ENCODE measurements around the gene ERC2.

Gene ERC2

DNA sequence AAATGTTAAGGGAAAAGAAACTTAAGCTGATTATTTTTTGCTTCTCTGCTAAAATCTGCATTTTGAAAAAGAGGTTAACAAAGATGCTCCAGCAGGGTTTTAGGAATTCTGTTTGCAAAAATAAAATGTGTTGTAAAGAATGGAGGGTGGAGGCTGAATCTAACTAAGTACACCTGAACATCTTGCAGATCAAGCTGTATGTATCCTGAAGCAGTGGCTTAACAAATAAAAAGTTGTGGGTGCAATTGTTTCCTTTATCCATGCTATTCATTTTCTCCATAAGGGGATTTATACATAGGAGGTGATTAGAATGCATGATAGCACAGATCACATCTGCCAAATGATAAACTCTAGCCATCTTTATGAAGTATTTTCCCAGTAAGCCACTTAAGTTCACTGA lies 466.3 kb downstream of the ERC2 start:
- no peak overlapping the region for H3K4me3 Mint-ChIP-seq
- peaks cover 0 to 1% of the 10 kb centered on the region in 2 donors for H3K9me3 Mint-ChIP-seq
- peaks cover 3% of the 10 kb centered on the region for H3K36me3 Mint-ChIP-seq (ENCODE audit: insufficient read depth)
- ATAC-seq (replicated peaks) (no peak), DNase-seq (no peak)
- H3K27ac Mint-ChIP-seq: no peak overlapping the region
- no peaks in the 10 kb centered on the region for H3K27me3 Mint-ChIP-seq
- no peaks in the 10 kb centered on the region for H3K4me1 Mint-ChIP-seq (ENCODE audit: low read depth in 2 of 2)

DNA sequence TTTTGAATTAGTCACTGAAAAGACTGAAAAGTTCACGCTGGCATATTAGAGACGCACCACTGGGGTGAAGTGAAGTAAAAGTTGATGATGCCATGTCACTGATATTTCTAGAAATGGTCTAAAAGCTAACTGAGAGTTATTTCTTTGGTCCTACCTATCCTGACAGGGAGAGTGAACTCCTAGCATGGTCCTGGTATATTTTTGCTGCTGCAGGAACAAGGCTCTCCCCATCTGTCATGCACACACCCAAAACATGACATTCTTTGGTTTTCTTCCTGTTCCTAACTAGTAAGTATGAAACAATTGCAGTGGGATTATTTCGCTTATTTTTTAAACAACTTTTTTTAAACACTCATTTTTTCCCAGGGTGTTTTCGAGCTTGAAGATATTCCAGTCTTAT lies 466.7 kb downstream of the ERC2 start:
- H3K9me3 Mint-ChIP-seq: peaks cover 0 to 1% of the 10 kb centered on the region in 2 donors
- DNase-seq (no peak), ATAC-seq (replicated peaks) (no peak)
- no peak overlapping the region for H3K27ac Mint-ChIP-seq
- H3K4me3 Mint-ChIP-seq: no peak overlapping the region
- H3K27me3 Mint-ChIP-seq: no peaks in the 10 kb centered on the region
- no peaks in the 10 kb centered on the region for H3K4me1 Mint-ChIP-seq (ENCODE audit: low read depth in 2 of 2)
- H3K36me3 Mint-ChIP-seq (ENCODE audit: insufficient read depth): peaks cover 3% of the 10 kb centered on the region

DNA sequence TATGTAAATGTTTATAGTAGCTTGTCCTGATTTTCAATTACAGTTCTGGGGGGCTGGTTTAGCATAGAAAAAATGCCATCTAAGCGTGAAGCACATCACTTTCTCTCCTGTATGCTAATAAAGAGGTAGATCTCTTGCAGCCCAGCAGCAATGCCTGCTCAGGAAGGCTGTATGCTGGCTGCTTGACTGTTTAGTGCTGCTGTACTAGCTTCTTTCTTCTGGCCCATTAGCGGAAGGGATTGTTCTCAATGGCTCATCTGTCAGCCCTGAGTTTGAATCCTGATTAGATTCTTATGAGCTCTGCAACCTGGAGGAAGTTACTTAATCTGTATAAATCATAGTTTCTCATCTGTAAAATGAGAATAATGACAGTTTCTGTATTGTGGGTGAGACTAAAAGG lies 478.9 kb downstream of the ERC2 start:
- no peaks in the 10 kb centered on the region for H3K27me3 Mint-ChIP-seq
- no peak overlapping the region for H3K4me3 Mint-ChIP-seq
- no peak for ATAC-seq (replicated peaks)

DNA sequence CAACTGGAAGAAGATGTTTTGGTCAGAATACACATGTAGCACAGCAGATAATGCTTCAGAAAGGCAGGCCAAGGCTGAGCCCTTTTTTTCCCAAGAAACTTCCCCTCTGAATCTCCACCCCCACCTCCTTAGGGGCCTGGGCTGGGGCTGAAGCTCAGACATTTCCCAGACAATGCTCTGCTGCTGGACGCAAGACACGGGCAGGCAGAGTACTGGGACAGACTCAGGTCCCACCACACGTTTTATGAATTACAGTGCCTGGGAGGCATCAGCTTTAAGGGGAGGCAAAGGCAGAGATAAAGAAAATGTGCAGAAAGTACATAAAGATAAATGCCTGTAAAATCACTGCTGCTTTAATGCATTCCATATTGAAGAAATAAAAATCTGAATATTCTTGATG lies 479.4 kb downstream of the ERC2 start:
- peaks cover 0 to 3% of the 10 kb centered on the region in 2 donors for H3K9me3 Mint-ChIP-seq
- no peaks in the 10 kb centered on the region for H3K27me3 Mint-ChIP-seq
- no peaks in the 10 kb centered on the region for H3K4me1 Mint-ChIP-seq (ENCODE audit: low read depth in 2 of 2)
- no peak for DNase-seq
- H3K36me3 Mint-ChIP-seq (ENCODE audit: insufficient read depth): no peaks in the 10 kb centered on the region
- H3K27ac Mint-ChIP-seq: no peak overlapping the region
- no peak overlapping the region for H3K4me3 Mint-ChIP-seq
- ATAC-seq (replicated peaks): no peak

More for the DNA sequence above, 478.9 kb downstream of the ERC2 start:
- no peak for DNase-seq
- Mint-ChIP-seq H3K4me1 (ENCODE audit: low read depth in 2 of 2) (no peaks in the 10 kb centered on the region), H3K36me3 (ENCODE audit: insufficient read depth) (no peaks in the 10 kb centered on the region), H3K27ac (no peak overlapping the region), H3K9me3 (peaks cover 0 to 3% of the 10 kb centered on the region in 2 donors)

DNA sequence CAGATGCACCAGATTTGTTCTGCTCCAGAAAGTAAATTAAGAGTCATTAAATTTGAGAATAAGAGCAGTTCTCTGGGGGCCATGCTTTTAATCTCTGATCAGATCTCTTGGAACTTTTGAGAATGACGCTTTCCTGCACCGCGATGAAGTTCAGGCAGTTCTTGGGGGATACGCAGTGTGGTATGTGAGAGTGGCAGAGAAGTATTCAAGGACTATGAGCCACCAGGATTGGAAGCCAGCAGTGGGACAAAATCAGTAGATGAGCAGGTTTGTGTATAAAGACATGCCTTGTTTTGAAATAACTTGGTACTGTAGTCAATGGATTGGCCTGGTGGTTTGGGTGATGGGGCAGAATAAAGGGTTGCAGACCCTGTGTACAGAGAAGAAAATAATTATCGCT lies 483.6 kb downstream of the ERC2 start:
- peaks cover 6 to 8% of the 10 kb centered on the region in 2 donors for H3K9me3 Mint-ChIP-seq
- H3K4me3 Mint-ChIP-seq: no peak overlapping the region
- H3K4me1 Mint-ChIP-seq (ENCODE audit: low read depth in 2 of 2): no peaks in the 10 kb centered on the region
- peaks cover 2% of the 10 kb centered on the region for H3K36me3 Mint-ChIP-seq (ENCODE audit: insufficient read depth)
- H3K27ac Mint-ChIP-seq: no peak overlapping the region
- DNase-seq (no peak), ATAC-seq (replicated peaks) (no peak)
- no peaks in the 10 kb centered on the region for H3K27me3 Mint-ChIP-seq

DNA sequence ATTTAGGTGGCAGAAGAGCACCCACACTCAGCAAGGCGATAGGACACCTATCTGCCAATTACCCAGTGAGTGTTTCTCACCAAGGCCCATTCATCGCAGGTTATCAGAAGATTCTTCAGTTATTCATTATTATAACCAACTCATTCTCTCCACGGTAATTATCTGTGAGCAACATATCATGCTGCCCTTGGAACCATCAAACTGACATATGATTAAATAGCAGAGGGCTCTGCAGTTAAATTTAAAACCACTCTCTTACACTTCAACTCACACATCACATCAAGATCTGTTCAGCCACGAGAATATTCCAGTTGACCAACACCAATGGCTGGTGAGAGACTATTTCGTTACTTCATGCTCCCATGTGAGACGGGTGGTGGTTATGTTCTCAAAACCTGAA lies 489.3 kb downstream of the ERC2 start:
- H3K9me3 Mint-ChIP-seq: peaks cover 9 to 16% of the 10 kb centered on the region in 2 donors
- no peak overlapping the region for H3K4me3 Mint-ChIP-seq
- no peak for DNase-seq
- H3K36me3 Mint-ChIP-seq (ENCODE audit: insufficient read depth): peaks cover 2% of the 10 kb centered on the region
- no peaks in the 10 kb centered on the region for H3K27me3 Mint-ChIP-seq
- H3K4me1 Mint-ChIP-seq (ENCODE audit: low read depth in 2 of 2): no peaks in the 10 kb centered on the region
- H3K27ac Mint-ChIP-seq: no peak overlapping the region
- no peak for ATAC-seq (replicated peaks)

DNA sequence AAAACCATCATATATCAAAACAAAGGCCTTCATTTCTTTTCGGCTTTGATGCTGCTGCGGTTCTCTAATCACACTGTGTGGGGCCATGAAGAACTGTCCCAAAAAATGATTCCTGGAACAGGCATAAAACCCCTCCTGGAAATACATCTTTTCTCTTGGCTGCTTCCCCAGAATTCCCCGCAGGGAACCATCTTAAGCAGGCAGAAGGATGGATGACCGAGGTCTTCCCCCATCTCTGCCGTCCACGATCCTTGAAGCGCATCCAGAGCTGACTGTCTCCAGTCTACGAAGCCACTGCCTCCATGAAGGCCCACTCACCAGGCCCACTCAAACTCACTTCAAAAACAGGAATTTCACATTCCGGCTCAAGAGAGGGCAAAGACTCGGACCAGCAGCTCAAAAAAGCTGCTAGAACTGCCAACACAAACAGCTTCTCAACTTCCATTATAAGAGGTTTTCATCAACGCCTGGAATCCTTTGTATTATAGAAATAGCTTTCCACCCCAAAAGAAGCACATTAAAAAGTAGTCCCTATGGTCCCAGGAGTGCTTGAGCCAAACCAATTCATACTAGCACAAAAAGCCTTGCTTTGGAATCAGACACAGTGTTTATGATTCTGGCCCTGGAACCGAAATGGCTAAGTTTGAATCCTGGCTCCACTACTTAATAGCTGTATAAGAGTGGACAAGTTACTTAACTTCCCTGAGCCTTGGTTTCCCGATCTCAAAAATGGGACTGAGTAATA lies 493.7 kb downstream of the ERC2 start:
- ATAC-seq (replicated peaks) (no peak), DNase-seq (no peak)
- H3K36me3 Mint-ChIP-seq (ENCODE audit: insufficient read depth): no peaks in the 10 kb centered on the region
- H3K4me3 Mint-ChIP-seq: no peak overlapping the region
- no peaks in the 10 kb centered on the region for H3K27me3 Mint-ChIP-seq
- H3K9me3 Mint-ChIP-seq: peaks cover 9 to 17% of the 10 kb centered on the region in 2 donors
- no peak overlapping the region for H3K27ac Mint-ChIP-seq
- H3K4me1 Mint-ChIP-seq (ENCODE audit: low read depth in 2 of 2): no peaks in the 10 kb centered on the region

DNA sequence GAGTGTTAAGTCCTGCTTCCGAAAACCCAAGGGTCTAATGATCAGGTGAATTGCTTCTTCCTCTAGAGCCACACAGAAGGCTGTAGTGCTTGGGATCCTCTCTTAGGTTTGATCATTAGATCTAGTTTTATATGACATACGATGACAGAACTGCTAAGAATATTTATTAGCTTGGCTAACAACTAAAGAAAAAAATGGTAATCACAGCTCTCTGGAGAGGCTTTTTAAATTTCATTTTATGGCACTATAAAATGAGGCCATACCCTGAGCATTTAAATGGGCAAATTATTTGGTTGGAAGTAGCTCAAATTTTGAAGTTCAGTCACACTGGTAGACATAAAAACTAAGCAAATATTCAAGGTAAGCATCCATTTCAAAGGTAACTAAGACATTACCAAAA lies 498.6 kb downstream of the ERC2 start:
- DNase-seq (no peak), ATAC-seq (replicated peaks) (no peak)
- Mint-ChIP-seq H3K27ac (no peak overlapping the region), H3K9me3 (peaks cover 3 to 9% of the 10 kb centered on the region in 2 donors), H3K4me1 (ENCODE audit: low read depth in 2 of 2) (no peaks in the 10 kb centered on the region), H3K4me3 (no peak overlapping the region), H3K27me3 (no peaks in the 10 kb centered on the region), H3K36me3 (ENCODE audit: insufficient read depth) (no peaks in the 10 kb centered on the region)

DNA sequence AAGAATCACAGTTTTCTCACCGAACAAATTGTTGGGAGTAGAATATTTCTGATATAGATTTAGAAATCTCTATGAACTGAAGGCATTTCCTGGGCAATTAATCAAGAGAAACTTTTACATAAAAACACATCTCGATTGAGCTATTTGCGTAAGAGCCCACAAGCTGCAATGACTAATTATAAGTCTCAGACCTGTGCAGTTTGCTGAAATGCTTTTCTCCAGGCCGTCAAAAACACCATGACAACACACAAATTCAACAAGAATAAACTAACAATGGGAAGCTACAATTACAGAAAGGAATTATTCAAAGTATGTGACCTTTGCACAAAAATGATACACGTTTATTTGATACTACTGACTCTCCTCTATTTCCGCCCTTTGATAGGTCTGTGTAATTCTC lies 499.9 kb downstream of the ERC2 start:
- H3K36me3 Mint-ChIP-seq (ENCODE audit: insufficient read depth): no peaks in the 10 kb centered on the region
- H3K9me3 Mint-ChIP-seq: peaks cover 3 to 9% of the 10 kb centered on the region in 2 donors
- no peak overlapping the region for H3K4me3 Mint-ChIP-seq
- ATAC-seq (replicated peaks): no peak
- H3K27me3 Mint-ChIP-seq: no peaks in the 10 kb centered on the region
- no peaks in the 10 kb centered on the region for H3K4me1 Mint-ChIP-seq (ENCODE audit: low read depth in 2 of 2)
- no peak for DNase-seq
- H3K27ac Mint-ChIP-seq: no peak overlapping the region

DNA sequence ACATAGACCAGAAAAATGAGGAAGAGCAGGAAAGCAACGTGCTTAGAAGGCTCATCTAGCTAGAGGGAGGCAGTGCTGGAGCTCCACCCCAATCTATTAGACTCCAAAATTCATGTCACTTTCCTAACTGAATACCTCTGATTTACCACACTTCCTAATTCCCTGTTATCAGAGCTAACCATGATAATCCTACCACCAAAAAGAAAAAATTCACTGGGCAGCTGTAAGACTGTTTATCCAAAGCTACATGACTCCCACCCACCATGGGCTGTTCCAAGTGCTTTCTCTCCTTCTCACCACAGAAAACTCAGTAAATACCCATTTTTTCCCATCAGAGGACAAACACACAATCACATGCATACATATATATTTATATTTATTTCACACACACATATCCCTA lies 501.7 kb downstream of the ERC2 start:
- Mint-ChIP-seq H3K36me3 (ENCODE audit: insufficient read depth) (no peaks in the 10 kb centered on the region), H3K9me3 (peaks cover 0 to 6% of the 10 kb centered on the region in 2 donors), H3K27ac (no peak overlapping the region), H3K27me3 (no peaks in the 10 kb centered on the region), H3K4me1 (ENCODE audit: low read depth in 2 of 2) (no peaks in the 10 kb centered on the region), H3K4me3 (no peak overlapping the region)
- ATAC-seq (replicated peaks): no peak
- DNase-seq: no peak

DNA sequence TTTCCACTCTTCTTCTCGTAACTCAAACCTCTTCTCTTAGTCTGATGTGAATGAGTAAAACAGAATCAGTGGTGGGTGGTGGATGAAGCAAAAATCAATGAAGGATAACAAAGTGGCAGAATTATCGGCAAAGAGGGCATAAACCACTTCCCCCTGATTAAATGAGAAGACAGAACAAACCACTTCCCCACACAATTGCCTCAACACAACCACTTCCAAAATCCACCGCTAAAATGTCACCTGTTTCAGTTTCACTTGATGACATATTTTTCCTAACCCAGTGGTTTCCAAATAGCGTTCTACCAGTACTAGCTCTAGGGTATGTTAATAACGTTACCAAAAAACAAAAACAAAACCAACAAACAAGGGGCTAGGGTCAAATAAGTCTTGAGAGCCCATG lies 502.5 kb downstream of the ERC2 start:
- peaks cover 2 to 12% of the 10 kb centered on the region in 2 donors for H3K9me3 Mint-ChIP-seq
- H3K36me3 Mint-ChIP-seq (ENCODE audit: insufficient read depth): no peaks in the 10 kb centered on the region
- no peak overlapping the region for H3K4me3 Mint-ChIP-seq
- H3K4me1 Mint-ChIP-seq (ENCODE audit: low read depth in 2 of 2): no peaks in the 10 kb centered on the region
- no peak overlapping the region for H3K27ac Mint-ChIP-seq
- H3K27me3 Mint-ChIP-seq: no peaks in the 10 kb centered on the region
- no peak for DNase-seq
- ATAC-seq (replicated peaks): no peak

DNA sequence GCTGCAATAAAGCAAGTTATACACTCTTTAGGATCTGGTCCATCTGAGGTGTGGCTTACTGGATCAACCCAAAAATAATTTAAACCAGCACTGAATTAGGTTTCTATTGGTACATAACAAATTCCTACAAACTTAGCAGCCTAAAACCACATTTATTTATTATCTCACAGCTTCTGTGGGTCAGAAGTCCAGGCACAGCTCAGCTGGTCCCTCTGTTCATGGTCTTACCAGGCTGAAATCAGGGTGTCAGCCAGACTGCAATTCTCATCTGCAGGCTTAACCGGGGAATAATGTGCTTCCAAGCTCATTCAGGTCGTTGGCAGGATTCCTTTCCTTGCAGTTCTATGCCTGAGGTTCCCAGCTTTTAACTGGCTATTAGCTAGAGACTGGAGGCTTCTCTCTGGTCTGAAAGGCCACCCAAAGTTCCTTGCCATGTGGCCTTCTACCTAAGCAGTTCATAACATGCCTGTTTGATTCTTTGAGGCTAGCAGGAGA lies 503.7 kb downstream of the ERC2 start:
- peaks cover 8 to 20% of the 10 kb centered on the region in 2 donors for H3K9me3 Mint-ChIP-seq
- no peak overlapping the region for H3K27ac Mint-ChIP-seq
- H3K4me1 Mint-ChIP-seq (ENCODE audit: low read depth in 2 of 2): no peaks in the 10 kb centered on the region
- DNase-seq: no peak
- H3K4me3 Mint-ChIP-seq: no peak overlapping the region
- H3K36me3 Mint-ChIP-seq (ENCODE audit: insufficient read depth): no peaks in the 10 kb centered on the region
- ATAC-seq (replicated peaks): no peak
- H3K27me3 Mint-ChIP-seq: no peaks in the 10 kb centered on the region

DNA sequence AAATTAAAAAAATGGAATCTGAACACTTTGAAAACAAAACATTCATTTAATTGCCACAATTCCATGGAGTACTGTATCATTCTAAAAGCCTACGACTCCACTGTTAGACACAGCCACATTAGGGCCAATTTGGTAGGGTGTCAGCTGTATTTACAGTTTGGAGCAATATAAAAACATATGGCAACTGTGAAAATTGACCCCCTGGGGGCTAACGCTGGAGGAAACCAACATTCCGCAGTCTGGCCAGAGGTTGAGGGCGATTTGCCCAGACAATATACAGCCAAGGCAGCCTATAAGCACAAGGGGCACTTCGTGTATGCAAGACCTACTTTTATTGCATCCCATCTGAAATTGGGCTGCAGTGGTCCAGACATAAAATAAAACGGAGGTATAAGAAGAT lies 504.7 kb downstream of the ERC2 start:
- Mint-ChIP-seq H3K4me3 (no peak overlapping the region), H3K27me3 (no peaks in the 10 kb centered on the region), H3K4me1 (ENCODE audit: low read depth in 2 of 2) (no peaks in the 10 kb centered on the region), H3K27ac (no peak overlapping the region), H3K9me3 (peaks cover 9 to 20% of the 10 kb centered on the region in 2 donors), H3K36me3 (ENCODE audit: insufficient read depth) (no peaks in the 10 kb centered on the region)
- no peak for ATAC-seq (replicated peaks)
- DNase-seq: no peak

DNA sequence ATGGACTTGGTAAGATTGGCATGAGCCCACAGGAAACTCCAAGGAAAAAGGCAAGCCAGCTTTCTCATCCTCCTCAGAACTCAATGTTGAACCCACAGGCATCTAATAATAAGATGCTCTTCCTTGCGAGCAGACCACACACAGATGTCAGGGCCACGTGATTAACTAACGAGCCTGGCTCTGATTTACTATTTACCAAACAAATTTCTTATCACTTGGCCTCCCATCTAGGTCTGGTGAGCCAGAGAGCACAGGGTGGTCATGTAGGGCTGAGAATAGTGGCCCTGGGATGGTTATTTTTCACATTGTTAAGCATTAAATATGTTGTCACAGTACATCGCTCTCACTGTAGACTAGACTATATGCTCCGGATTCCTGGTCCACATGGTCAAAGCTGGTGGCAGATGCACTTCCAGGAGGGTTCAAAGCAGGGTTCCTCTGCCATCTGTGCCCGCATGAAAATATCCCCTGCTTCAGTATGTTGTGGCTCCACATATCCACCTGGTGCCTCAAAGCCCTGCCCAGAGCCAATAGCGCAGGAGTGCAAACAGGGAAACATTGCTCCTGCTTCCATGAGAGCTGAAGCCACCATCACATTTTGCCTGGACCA lies 508.7 kb downstream of the ERC2 start:
- peaks cover 12 to 20% of the 10 kb centered on the region in 2 donors for H3K9me3 Mint-ChIP-seq
- no peak overlapping the region for H3K4me3 Mint-ChIP-seq
- H3K27ac Mint-ChIP-seq: no peak overlapping the region
- H3K27me3 Mint-ChIP-seq: no peaks in the 10 kb centered on the region
- DNase-seq: no peak
- no peaks in the 10 kb centered on the region for H3K36me3 Mint-ChIP-seq (ENCODE audit: insufficient read depth)
- no peaks in the 10 kb centered on the region for H3K4me1 Mint-ChIP-seq (ENCODE audit: low read depth in 2 of 2)
- no peak for ATAC-seq (replicated peaks)
